H1 (cell line): Measurements from ENCODE around the gene FAM174B. TPM values are rescaled to one million over a fixed set of nuclear protein-coding genes. Genes with fewer than 3 reads are reported as not detected.
A peak's percentile ranks its signal among the peaks of the same experiment; 100 is the strongest.

Experiments used
- CTCF ChIA-PET: fragments of 300-600 bp; sonication (Branson Sonifier 250); formaldehyde crosslinking; loops from one replicate; lab custom pipeline; 2021; ENCODE audit not compliant: partially characterized antibody; lab: Charles Lee
- POLR2A ChIA-PET: fragments of 300-600 bp; sonication (Branson Sonifier 250); formaldehyde crosslinking; loops from one replicate; lab custom pipeline; 2021; ENCODE audit warnings: inconsistent platforms; ENCODE audit not compliant: partially characterized antibody; lab: Charles Lee
- DNase-seq, 2 experiments: peaks; one replicate each; pipeline versions ENCODE4 v3.0.0 to v3.0.0-alpha.2; 2010 to 2022; ENCODE audit warnings: low spot score in 2 of 2, low read depth in 1 of 2, mixed read lengths in 1 of 2
- FAIRE-seq: peaks from 2 replicates; lab custom pipeline; 2011; peaks lifted over from hg19 to GRCh38; lab: Jason Lieb, UNC
- H2AFZ ChIP-seq: 2 replicates; pipeline ENCODE4 v1.8.1; 2012; ENCODE audit warnings: low read length, inconsistent platforms
- H2AK5ac ChIP-seq: 2 replicates; pipeline ENCODE4 v1.6.1; 2013; ENCODE audit warnings: low read depth, low read length
- H2BK120ac ChIP-seq: replicated peaks from 2 replicates; pipeline ENCODE3; 2013; ENCODE audit warnings: low read depth, low read length, inconsistent platforms
- H2BK12ac ChIP-seq: 2 replicates; pipeline ENCODE4 v1.6.1; 2013; ENCODE audit warnings: low read depth, low read length
- H2BK15ac ChIP-seq: 2 replicates; pipeline ENCODE4 v1.6.1; 2013; ENCODE audit warnings: low read length
- H2BK20ac ChIP-seq: 2 replicates; pipeline ENCODE4 v1.6.1; 2013; ENCODE audit warnings: low read length
- H2BK5ac ChIP-seq: 2 replicates; pipeline ENCODE4 v1.6.1; 2013; ENCODE audit warnings: low read depth, low read length
- H3K14ac ChIP-seq: 2 replicates; pipeline ENCODE4 v1.6.1; 2013; ENCODE audit warnings: inconsistent platforms; ENCODE audit not compliant: insufficient read length
- H3K18ac ChIP-seq: 2 replicates; pipeline ENCODE4 v1.6.1; 2013; ENCODE audit warnings: low read length; ENCODE audit errors: extremely low read depth
- H3K23ac ChIP-seq: 2 replicates; pipeline ENCODE4 v1.6.1; 2013; ENCODE audit warnings: inconsistent platforms; ENCODE audit not compliant: insufficient read length
- H3K23me2 ChIP-seq: 2 replicates; pipeline ENCODE4 v1.6.1; 2013; ENCODE audit warnings: low read depth, low read length
- H3K27ac ChIP-seq: 2 replicates; pipeline ENCODE4 v1.6.1; 2011; ENCODE audit warnings: low read depth, low read length, inconsistent platforms
- H3K27me3 ChIP-seq, 4 experiments: replicated peaks in 1 of 4; 1 replicate in 1 of 4; 2 replicates in 3 of 4; pipeline versions ENCODE4 v1.6.1 to v1.8.1; 2011 to 2013; ENCODE audit warnings: low read length in 3 of 4, mild to moderate bottlenecking in 3 of 4, inconsistent platforms in 2 of 4, mixed read lengths in 2 of 4, moderate library complexity in 1 of 4; ENCODE audit not compliant: control insufficient read depth in 3 of 4, insufficient read depth in 3 of 4; ENCODE audit errors: extremely low read depth in 1 of 4
- H3K36me3 ChIP-seq, 4 experiments: 2 replicates each; pipeline versions ENCODE4 v1.6.1 to v1.8.1; 2011 to 2013; ENCODE audit warnings: mild to moderate bottlenecking in 4 of 4, low read length in 3 of 4, moderate library complexity in 2 of 4, control low read depth in 1 of 4, inconsistent platforms in 1 of 4; ENCODE audit not compliant: insufficient read depth in 4 of 4, control insufficient read depth in 2 of 4
- H3K4ac ChIP-seq: replicated peaks from 2 replicates; pipeline ENCODE3; 2013; ENCODE audit warnings: low read length, low read depth, mixed read lengths, inconsistent platforms; ENCODE audit not compliant: insufficient read length
- H3K4me1 ChIP-seq, 4 experiments: replicated peaks in 1 of 4; 1 replicate in 1 of 4; 2 replicates in 3 of 4; pipeline versions ENCODE4 v1.6.1 to v1.8.1; 2011 to 2013; ENCODE audit warnings: low read length in 3 of 4, inconsistent platforms in 2 of 4, mixed read lengths in 1 of 4; ENCODE audit not compliant: insufficient read depth in 4 of 4, control insufficient read depth in 3 of 4
- H3K4me2 ChIP-seq, 2 experiments: 2 replicates each; pipeline versions ENCODE4 v1.6.1 to v1.8.1; 2011 to 2013; ENCODE audit warnings: low read depth in 2 of 2, low read length in 2 of 2, control low read depth in 1 of 2, inconsistent platforms in 1 of 2, mild to moderate bottlenecking in 1 of 2; ENCODE audit not compliant: insufficient read depth in 1 of 2
- H3K4me3 ChIP-seq, 4 experiments: fragments of 200-600, 300-600 bp in 1 of 4; sonication (generic), shearing (Covaris generic), sonication (Bioruptor Twin) in 1 of 4; 2 replicates each; pipeline versions ENCODE4 v1.5.1 to v1.8.1; 2011 to 2016; ENCODE audit warnings: low read length in 4 of 4, low read depth in 3 of 4, control low read depth in 2 of 4, inconsistent platforms in 2 of 4, mild to moderate bottlenecking in 2 of 4, mixed read lengths in 1 of 4, moderate library complexity in 1 of 4; ENCODE audit not compliant: insufficient read depth in 2 of 4; ENCODE audit errors: extremely low read depth in 1 of 4
- H3K56ac ChIP-seq: replicated peaks from 2 replicates; pipeline ENCODE3; 2013; ENCODE audit warnings: low read depth, mild to moderate bottlenecking, mixed read lengths, low read length, inconsistent platforms; ENCODE audit not compliant: insufficient read length
- H3K79me1 ChIP-seq: 2 replicates; pipeline ENCODE4 v1.6.1; 2013; ENCODE audit warnings: low read depth, low read length, control low read depth
- H3K79me2 ChIP-seq, 2 experiments: 2 replicates each; pipeline versions ENCODE4 v1.6.1 to v1.8.1; 2012 to 2013; ENCODE audit warnings: low read length in 2 of 2, mild to moderate bottlenecking in 2 of 2, inconsistent platforms in 1 of 2; ENCODE audit not compliant: insufficient read depth in 2 of 2, control insufficient read depth in 1 of 2
- H3K9ac ChIP-seq, 4 experiments: replicated peaks in 1 of 4; 1 replicate in 1 of 4; 2 replicates in 3 of 4; pipeline versions ENCODE4 v1.6.1 to v1.8.1; 2011 to 2013; ENCODE audit warnings: low read depth in 3 of 4, low read length in 3 of 4, control low read depth in 2 of 4, mild to moderate bottlenecking in 2 of 4, moderate library complexity in 2 of 4, inconsistent platforms in 1 of 4; ENCODE audit errors: extremely low read depth in 1 of 4
- H3K9me3 ChIP-seq, 2 experiments: 2 replicates each; pipeline versions ENCODE4 v1.6.1 to v1.8.1; 2012 to 2013; ENCODE audit warnings: mild to moderate bottlenecking in 2 of 2, moderate library complexity in 2 of 2, control low read depth in 1 of 2, inconsistent platforms in 1 of 2, low read depth in 1 of 2, low read length in 1 of 2, mixed read lengths in 1 of 2; ENCODE audit not compliant: insufficient read depth in 2 of 2
- H4K20me1 ChIP-seq, 2 experiments: replicated peaks in 1 of 2; 2 replicates each; pipeline versions ENCODE3 to v1.8.1; 2011 to 2013; ENCODE audit warnings: inconsistent platforms in 2 of 2, low read length in 2 of 2, mild to moderate bottlenecking in 1 of 2; ENCODE audit not compliant: insufficient read depth in 2 of 2, control insufficient read depth in 1 of 2
- H4K5ac ChIP-seq: 2 replicates; pipeline ENCODE4 v1.6.1; 2013; ENCODE audit warnings: low read length, low read depth, mixed read lengths, inconsistent platforms; ENCODE audit not compliant: insufficient read length
- H4K8ac ChIP-seq: 2 replicates; pipeline ENCODE4 v1.8.0; 2013; ENCODE audit warnings: mild to moderate bottlenecking, moderate library complexity, low read length, inconsistent platforms; ENCODE audit not compliant: insufficient read depth; ENCODE audit errors: extremely low read depth
- H4K91ac ChIP-seq: replicated peaks from 2 replicates; pipeline ENCODE3; 2013; ENCODE audit warnings: low read length, mixed read lengths, inconsistent platforms; ENCODE audit not compliant: insufficient read length
- CHD1 ChIP-seq: IDR thresholded peaks from 2 replicates; pipeline ENCODE4 v1.6.1; 2012; ENCODE audit warnings: low read depth, low read length, improper control_type of control experiment
- CTCF ChIP-seq, 3 experiments: IDR thresholded peaks; 1 replicate in 2 of 3; 2 replicates in 1 of 3; pipeline versions ENCODE4 v1.5.1 to v1.6.1; 2011; ENCODE audit warnings: low read length in 3 of 3, mild to moderate bottlenecking in 3 of 3, inconsistent platforms in 2 of 3, low read depth in 1 of 3, moderate library complexity in 1 of 3; ENCODE audit not compliant: insufficient read depth in 1 of 3; ENCODE audit errors: control extremely low read depth in 1 of 3
- RAD21 ChIP-seq, 2 experiments: IDR thresholded peaks in 1 of 2; conservative IDR thresholded peaks in 1 of 2; 2 replicates each; pipeline ENCODE4 v1.6.1; 2011; ENCODE audit warnings: low read depth in 2 of 2, low read length in 2 of 2, improper control_type of control experiment in 1 of 2, inconsistent platforms in 1 of 2, mild to moderate bottlenecking in 1 of 2, moderate library complexity in 1 of 2
- YY1 ChIP-seq: IDR thresholded peaks from 2 replicates; pipeline ENCODE4 v1.6.1; 2011; ENCODE audit warnings: low read depth, mild to moderate bottlenecking, low read length
- WGBS, 2 experiments: shearing (Covaris generic) in 1 of 2; methylation state at CpG; one replicate each; pipeline versions ENCODE4 v1.1.6 to v1.1.7; 2013 to 2015; ENCODE audit warnings: low lambda C conversion rate in 2 of 2, mixed read lengths in 2 of 2, inconsistent platforms in 1 of 2, low coverage in 1 of 2, missing lambda C conversion rate in 1 of 2; ENCODE audit not compliant: insufficient replicate concordance in 2 of 2, insufficient coverage in 1 of 2, insufficient read length in 1 of 2; ENCODE audit errors: extremely low coverage in 1 of 2, missing lambda C conversion rate in 1 of 2; 5-methylcytosine and 5-hydroxymethylcytosine counted together
- polyA plus RNA-seq, 7 experiments: library from polyadenylated mRNA; depleted of rRNA in 3 of 7; stranded (reverse) in 5 of 7; unstranded in 2 of 7; fragments of >200 nt in 5 of 7; fragments of 200-250 nt in 2 of 7; gene quantifications; 1 replicate in 5 of 7; 2 replicates in 1 of 7; 4 replicates in 1 of 7; pipeline versions ENCODE4 v1.2.1 to v1.2.3, GENCODE V29; 2011 to 2013; ENCODE audit warnings: missing spikeins in 2 of 7, mixed read lengths in 2 of 7
- total RNA-seq: library from RNA; stranded (reverse); fragmentation: NEBNext Ultra II Directional; extraction: Animal tissue kit (Norgen Biotek cat#: 25700); gene quantifications from 2 replicates; pipeline ENCODE4 v1.2.1, GENCODE V29; 2021

Gene FAM174B
- total and polyA plus RNA-seq, 2 of the 8 experiments (the other 6 are each of a cell fraction or from before 2014, with no cell fraction given) = 9.3 to 35.2 TPM

- TF ChIP-seq CTCF (IDR thresholded peaks at IDR 0.05; ENCODE audit: control extremely low read depth in 1 of 3, insufficient read depth in 1 of 3, low read depth in 1 of 3, low read length in 3 of 3) = no peak
- no peak for TF ChIP-seq CHD1
- no peak for TF ChIP-seq YY1
- TF ChIP-seq RAD21 (IDR thresholded peaks at IDR 0.05 in 1 of 2, conservative IDR thresholded peaks at IDR 0.05 in 1 of 2; ENCODE audit: low read depth in 2 of 2, low read length in 2 of 2) = no peak
- TF ChIP-seq, all 59 proteins: peak for 0
- FAIRE-seq = no peak
Observed at GRCh38 chr15:92636401-92636907, 19.1 kb downstream of the FAM174B start.

More at GRCh38 chr15:92636401-92636907, 19.1 kb downstream of the FAM174B start:
- ChIA-PET POLR2A (interaction anchor here (1.5 kb wide), 1 partner anchor 15 kb away, joined by 3 read pairs; no protein-coding TSS in a partner anchor), CTCF (interaction anchor here (0.6 to 1.5 kb wide), 7 partner anchors 9 to 538 kb away, joined by 3 read pairs; no protein-coding TSS in a partner anchor)
- no peak overlapping the region for H3K56ac ChIP-seq
- no peaks in the 10 kb centered on the region for H4K20me1 ChIP-seq
- peak overlapping the region; percentile 7; the same call in 1 of the 2 replicates for H2BK15ac ChIP-seq
- no peak overlapping the region for H3K4me2 ChIP-seq
- no peak overlapping the region for H2BK20ac ChIP-seq
- no peaks in the 10 kb centered on the region for H3K36me3 ChIP-seq
- H3K4ac ChIP-seq = no peak overlapping the region
- H2AK5ac ChIP-seq = peak overlapping the region; percentile 18; the same call in 1 of the 2 replicates
- H3K79me1 ChIP-seq = peaks cover 10% of the 10 kb centered on the region
- no peak overlapping the region for H3K14ac ChIP-seq
- no peak overlapping the region for H3K23ac ChIP-seq
- no peak overlapping the region; the same call in 1 of the 2 replicates for H4K8ac ChIP-seq
- 0 out of 2 replicates have a peak overlapping the region, but pooled peaks have one; percentile 7 for H2BK12ac ChIP-seq
- DNase-seq = no peak
- 0 out of 2 replicates have a peak, but pooled peaks cover 2% of the 10 kb centered on the region for H3K23me2 ChIP-seq
- no peak overlapping the region for H2BK5ac ChIP-seq
- H3K9me3 ChIP-seq = peaks cover 0 to 2% of the 10 kb centered on the region in 2 experiments; a peak in 1 of 4 replicates
- H4K91ac ChIP-seq = peak overlapping the region; percentile 85
- H2AFZ ChIP-seq = no peak overlapping the region
- 93% methylated on average over 12 of the region's 12 CpGs; no CpG with 5 or more reads in 1 of the 2 experiments for WGBS, 2 experiments
- peaks cover 0 to 9% (median 6%) of the 10 kb centered on the region in 4 experiments; a peak in 4 of 7 replicates for H3K4me1 ChIP-seq
- H3K18ac ChIP-seq = no peak overlapping the region
- no peak overlapping the region for H4K5ac ChIP-seq
- H3K27me3 ChIP-seq = no peaks in the 10 kb centered on the region
- H2BK120ac ChIP-seq = peak overlapping the region; percentile 34
- H3K79me2 ChIP-seq = peaks cover 0 to 26% of the 10 kb centered on the region in 2 experiments; a peak in 2 of 4 replicates
- H3K27ac ChIP-seq = no peak overlapping the region
- H3K9ac ChIP-seq = no peak overlapping the region
- H3K4me3 ChIP-seq = no peak overlapping the region
